ENCODE measurements around the gene PSMA5. TPM values are rescaled to one million over a fixed set of nuclear protein-coding genes. Genes with fewer than 3 reads are reported as not detected.

PSMA5 gene
- total and polyA plus RNA-seq, 11 donors: 24.3 to 94.7 (median 61.0) TPM

DNA sequence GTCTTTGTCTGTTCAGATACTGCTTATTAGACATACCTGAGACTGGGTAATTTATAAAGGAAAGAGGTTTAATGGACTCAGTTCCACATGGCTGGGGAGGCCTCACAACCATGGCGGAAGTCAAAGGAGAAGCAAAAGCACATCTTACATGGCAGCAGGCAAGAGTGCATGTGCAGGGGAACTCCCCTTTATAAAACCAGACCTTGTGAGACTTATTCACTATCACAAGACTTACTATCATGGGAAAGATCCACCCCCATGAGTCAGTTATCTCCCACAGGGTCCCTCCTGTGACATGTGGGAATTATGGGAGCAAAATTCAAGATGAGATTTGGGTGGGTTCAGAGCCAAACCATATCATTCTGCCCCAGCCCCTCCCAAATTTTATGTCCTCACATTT lies 7.1 kb upstream of the PSMA5 start:
- ATAC-seq (no peak), DNase-seq (no peak)
- intact Hi-C loops (cut with DNase I): loop anchor here in 1 of 10 donors (5.0 kb wide), 1 partner anchor 49 kb away; the partner anchor contains the start of gene ATXN7L2
- Histone ChIP-seq H3K36me3 (no peaks in the 10 kb centered on the region), H3K27ac (no peak overlapping the region), H3K4me1 (peaks cover 0 to under 1% (median 0%) of the 10 kb centered on the region in 12 donors), H3K9me3 (no peaks in the 10 kb centered on the region), H3K27me3 (no peaks in the 10 kb centered on the region), H3K4me3 (no peak overlapping the region)
- WGBS, 4 donors: 93 to 98% (median 96%) methylated on average over 1 of the region's 1 CpG
- TF ChIP-seq, protein P1, sequence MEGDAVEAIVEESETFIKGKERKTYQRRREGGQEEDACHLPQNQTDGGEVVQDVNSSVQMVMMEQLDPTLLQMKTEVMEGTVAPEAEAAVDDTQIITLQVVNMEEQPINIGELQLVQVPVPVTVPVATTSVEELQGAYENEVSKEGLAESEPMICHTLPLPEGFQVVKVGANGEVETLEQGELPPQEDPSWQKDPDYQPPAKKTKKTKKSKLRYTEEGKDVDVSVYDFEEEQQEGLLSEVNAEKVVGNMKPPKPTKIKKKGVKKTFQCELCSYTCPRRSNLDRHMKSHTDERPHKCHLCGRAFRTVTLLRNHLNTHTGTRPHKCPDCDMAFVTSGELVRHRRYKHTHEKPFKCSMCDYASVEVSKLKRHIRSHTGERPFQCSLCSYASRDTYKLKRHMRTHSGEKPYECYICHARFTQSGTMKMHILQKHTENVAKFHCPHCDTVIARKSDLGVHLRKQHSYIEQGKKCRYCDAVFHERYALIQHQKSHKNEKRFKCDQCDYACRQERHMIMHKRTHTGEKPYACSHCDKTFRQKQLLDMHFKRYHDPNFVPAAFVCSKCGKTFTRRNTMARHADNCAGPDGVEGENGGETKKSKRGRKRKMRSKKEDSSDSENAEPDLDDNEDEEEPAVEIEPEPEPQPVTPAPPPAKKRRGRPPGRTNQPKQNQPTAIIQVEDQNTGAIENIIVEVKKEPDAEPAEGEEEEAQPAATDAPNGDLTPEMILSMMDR (IDR thresholded peaks at IDR 0.05): no peak
- TF ChIP-seq POLR2A (IDR thresholded peaks at IDR 0.05): no peak

DNA sequence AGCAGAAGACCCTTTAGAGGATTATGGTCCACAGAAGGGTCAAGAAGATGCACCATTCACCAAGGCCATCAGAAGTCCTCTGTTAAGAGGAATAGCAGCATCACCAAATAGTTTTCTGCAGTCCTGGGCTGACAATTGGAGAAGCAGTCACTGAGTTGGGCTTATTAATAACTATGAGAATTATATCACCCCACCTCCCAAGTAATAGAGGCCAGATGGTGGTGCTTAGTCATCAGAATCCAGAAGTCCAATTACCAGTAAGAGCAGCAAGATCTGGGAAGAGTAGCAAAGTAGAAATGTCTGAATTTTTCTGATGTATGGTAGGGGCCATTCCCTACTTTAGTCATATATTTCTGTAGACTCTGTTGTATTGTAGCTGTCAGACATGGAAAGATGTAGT lies 6.1 kb upstream of the PSMA5 start:
- no peaks in the 10 kb centered on the region for H3K9me3 ChIP-seq
- no peak overlapping the region for H3K4me3 ChIP-seq
- DNase-seq (no peak), ATAC-seq (no peak)
- H3K36me3 ChIP-seq: no peaks in the 10 kb centered on the region
- peaks cover 0 to 10% (median 5%) of the 10 kb centered on the region in 12 donors for H3K4me1 ChIP-seq
- TF ChIP-seq, protein P1 (IDR thresholded peaks at IDR 0.05): no peak
- no peak for TF ChIP-seq POLR2A (IDR thresholded peaks at IDR 0.05)
- intact Hi-C loops (cut with DNase I): loop anchor here in 1 of 10 donors (5.0 kb wide), 1 partner anchor 50 kb away; the partner anchor contains the start of gene ATXN7L2
- H3K27me3 ChIP-seq: no peaks in the 10 kb centered on the region
- no peak overlapping the region for H3K27ac ChIP-seq

DNA sequence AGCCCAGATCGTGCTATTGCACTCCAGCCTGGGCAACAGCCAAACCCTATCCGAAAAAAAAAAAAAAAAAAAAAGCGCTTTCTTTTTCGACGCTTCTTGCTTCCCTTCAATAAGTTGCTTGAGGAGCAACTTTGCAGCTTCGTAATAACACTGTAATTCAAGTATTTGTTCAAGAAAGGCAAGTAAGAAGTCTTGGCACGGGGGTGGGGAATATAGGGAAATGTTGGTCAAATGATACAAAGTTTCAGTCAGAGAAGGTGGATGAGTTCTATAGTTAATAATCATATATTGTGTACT lies 871 bp upstream of the PSMA5 start:
- H3K4me3 ChIP-seq: peak overlapping the region; percentile 58 to 96 (median 91)
- WGBS, 4 donors: 8 to 14% (median 13%) methylated on average over 7 of the region's 7 CpGs
- intact Hi-C loops (cut with DNase I): loop anchor here in 9 of 10 donors (5.0 kb wide), 5 partner anchors 40 to 105 kb away; partner anchors contain the start of genes ATXN7L2 (in 5 of the 9) and SYPL2 (in 1 of the 9)
- no peaks in the 10 kb centered on the region for H3K9me3 ChIP-seq
- ATAC-seq (no peak), DNase-seq (no peak)
- TF ChIP-seq, protein P1 (IDR thresholded peaks at IDR 0.05): no peak
- TF ChIP-seq POLR2A (IDR thresholded peaks at IDR 0.05): no peak
- H3K4me1 ChIP-seq: peaks cover 6 to 46% (median 24%) of the 10 kb centered on the region in 12 donors
- H3K27ac ChIP-seq: peak overlapping the region; percentile 14 to 92 (median 83)
- no peaks in the 10 kb centered on the region for H3K27me3 ChIP-seq
- peaks cover 0 to under 1% (median 0%) of the 10 kb centered on the region in 9 donors for H3K36me3 ChIP-seq

DNA sequence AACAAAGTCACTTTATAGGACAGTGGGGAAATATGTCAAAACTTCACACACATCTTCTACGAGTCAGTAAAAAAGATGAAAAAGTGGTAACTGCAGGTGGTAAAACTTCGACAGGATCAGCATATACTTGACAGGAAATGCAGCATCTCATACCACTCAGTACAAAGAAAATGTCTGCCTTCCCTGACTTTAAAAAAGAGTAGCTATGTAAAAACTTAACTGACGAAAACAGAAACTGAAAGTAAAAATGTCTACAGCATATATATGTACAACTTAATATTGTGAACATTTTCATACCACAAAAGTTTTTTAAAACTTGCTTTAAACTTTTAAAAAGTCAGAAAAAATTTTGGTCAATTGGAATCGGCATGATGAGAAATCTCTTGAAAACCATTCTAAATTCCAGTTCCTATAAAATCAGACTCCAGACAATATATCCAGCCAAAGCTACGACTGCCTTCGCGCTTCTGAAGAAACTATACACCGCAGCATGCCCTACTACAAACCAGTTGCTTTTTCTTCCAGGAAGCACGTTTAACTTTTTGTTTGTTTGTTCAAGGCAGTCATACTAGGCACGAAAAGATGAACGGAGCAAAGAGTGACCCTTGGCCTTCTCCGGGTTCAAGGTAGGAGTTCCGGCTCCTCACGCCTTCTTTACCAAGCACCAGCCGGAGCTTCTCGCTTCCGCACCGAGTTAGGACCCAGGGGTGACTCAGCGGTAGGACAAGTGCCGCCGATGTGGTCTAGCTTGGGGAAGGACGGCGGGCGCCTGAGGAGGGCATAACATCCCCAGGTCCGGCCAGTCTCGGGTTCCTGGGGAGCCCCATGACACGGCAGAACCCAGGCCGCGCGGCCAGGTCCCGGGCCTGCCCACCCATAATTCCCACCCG lies 612 bp downstream of the PSMA5 start:
- Histone ChIP-seq H3K27ac (peak overlapping the region; percentile 31 to 92 (median 82)), H3K9me3 (no peaks in the 10 kb centered on the region), H3K4me1 (peaks cover 6 to 46% (median 24%) of the 10 kb centered on the region in 12 donors), H3K27me3 (no peaks in the 10 kb centered on the region), H3K4me3 (peak overlapping the region; percentile 63 to 96 (median 91)), H3K36me3 (peaks cover 0 to 16% (median 9%) of the 10 kb centered on the region in 9 donors)
- TF ChIP-seq, protein P1 (IDR thresholded peaks at IDR 0.05): no peak
- no peak for TF ChIP-seq POLR2A (IDR thresholded peaks at IDR 0.05)
- intact Hi-C loops (cut with DNase I): loop anchor here in 9 of 10 donors (1.0 to 5.0 kb wide), 6 partner anchors 41 to 107 kb away; partner anchors contain the start of genes ATXN7L2 (in 5 of the 9) and SYPL2 (in 2 of the 9)
- WGBS, 4 donors: 1 to 2% (median 2%) methylated on average over 29 to 32 of the region's 32 CpGs
- peak; percentile 39 to 55 (median 42) for ATAC-seq
- peak in 1 of 5 donors; percentile 54 for DNase-seq
